Epidermal melanocyte (primary cell): ENCODE data around the gene CAMLG.
"Not testable (repeated sequence)": the region's sequence is repeated elsewhere in the genome, so short reads cannot be mapped to it uniquely, and the experiment has no call there.

ENCODE experiments used
- DNase-seq: peaks from one replicate; pipeline ENCODE4 v3.0.0; 2011; ENCODE audit warnings: low spot score; ENCODE audit not compliant: insufficient read length

The CAMLG gene

GRCh38 chr5:134738133-134738962 is at the start of gene CAMLG:
Gene CAMLG, plus strand, starts transcription at chr5:134738548. Its CDS starts 73 bp downstream, at chr5:134738621.
- peak; percentile 75 for DNase-seq

- not testable (repeated sequence) for DNase-seq
Observed at GRCh38 chr5:134690144-134690543, 48.2 kb upstream of the CAMLG start.

- DNase-seq = no peak
Observed at GRCh38 chr5:134692722-134693121, 45.6 kb upstream of the CAMLG start.

- no peak for DNase-seq
Observed at GRCh38 chr5:134708301-134708700, 30.0 kb upstream of the CAMLG start.

GRCh38 chr5:134714120-134714519 is 24.2 kb upstream of the CAMLG start:
- DNase-seq = no peak

GRCh38 chr5:134714541-134714940 is 23.8 kb upstream of the CAMLG start:
- DNase-seq = no peak

- DNase-seq = not testable (repeated sequence)
Observed at GRCh38 chr5:134715466-134715865, 22.9 kb upstream of the CAMLG start.

- DNase-seq = no peak
Observed at GRCh38 chr5:134724872-134725271, 13.5 kb upstream of the CAMLG start.

GRCh38 chr5:134732819-134733218 is 5.5 kb upstream of the CAMLG start:
- DNase-seq = no peak

GRCh38 chr5:134735243-134735642 is 3.1 kb upstream of the CAMLG start:
- no peak for DNase-seq

GRCh38 chr5:134736173-134736812 is 2.1 kb upstream of the CAMLG start:
- DNase-seq = no peak

- no peak for DNase-seq
Observed at GRCh38 chr5:134738963-134739661, 764 bp downstream of the CAMLG start.

GRCh38 chr5:134741052-134741451 is 2.7 kb downstream of the CAMLG start:
- no peak for DNase-seq

- DNase-seq = no peak
Observed at GRCh38 chr5:134742134-134742533, 3.8 kb downstream of the CAMLG start.

GRCh38 chr5:134749415-134749814 is 11.1 kb downstream of the CAMLG start:
- no peak for DNase-seq

- no peak for DNase-seq
Observed at GRCh38 chr5:134758176-134758503, 19.8 kb downstream of the CAMLG start.

- DNase-seq = peak; percentile 93
Observed at GRCh38 chr5:134758504-134759341, 20.4 kb downstream of the CAMLG start, which contains the start of gene DDX46. Gene DDX46, plus strand, starts transcription at chr5:134758779. Its CDS starts 160 bp downstream, at chr5:134758939.

GRCh38 chr5:134767528-134768291 is 29.4 kb downstream of the CAMLG start:
- DNase-seq = not testable (repeated sequence)

GRCh38 chr5:134769206-134769605 is 30.9 kb downstream of the CAMLG start:
- DNase-seq = no peak

- DNase-seq = no peak
Observed at GRCh38 chr5:134772461-134773125, 34.2 kb downstream of the CAMLG start.
